ENCODE data around the gene DNM3. TPM values are rescaled to one million over a fixed set of nuclear protein-coding genes. Genes with fewer than 3 reads are reported as not detected.

The DNM3 gene
- total RNA-seq, 1 experiment from 2014 or later = 0.11 TPM

DNA sequence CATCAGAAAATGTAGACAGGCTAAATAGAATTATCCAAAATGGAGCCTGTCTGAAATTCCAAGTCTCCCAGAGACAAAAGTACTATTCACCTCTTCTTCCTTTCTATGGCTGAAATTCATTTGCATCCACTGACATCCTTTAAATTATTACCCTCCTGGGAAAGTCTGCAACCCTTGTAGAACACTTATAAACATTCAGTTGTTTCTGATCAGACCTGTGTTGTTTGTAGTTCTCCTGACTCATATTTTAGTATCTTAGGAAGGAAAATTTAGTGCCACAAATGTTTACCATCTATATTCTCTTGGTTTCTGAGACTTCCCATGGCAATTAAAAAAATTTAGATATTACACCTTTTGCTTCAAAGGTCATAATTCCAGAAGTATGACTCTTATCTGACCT is 509.6 kb downstream of the DNM3 start:
- Mint-ChIP-seq H3K27me3 (ENCODE audit: insufficient read depth, unreplicated experiment) (no peaks in the 10 kb centered on the region), H3K4me1 (ENCODE audit: low read depth, unreplicated experiment) (peaks cover 18% of the 10 kb centered on the region), H3K4me3 (ENCODE audit: unreplicated experiment) (no peak overlapping the region), H3K9me3 (ENCODE audit: unreplicated experiment) (peaks cover 36% of the 10 kb centered on the region), H3K27ac (ENCODE audit: unreplicated experiment) (no peak overlapping the region), H3K36me3 (ENCODE audit: insufficient read depth, unreplicated experiment) (no peaks in the 10 kb centered on the region)
- no peak for TF ChIP-seq CTCF (IDR thresholded peaks at IDR 0.05; ENCODE audit: insufficient read depth in 1 of 2, low read depth in 1 of 2, low read length in 1 of 2, severe bottlenecking in 1 of 2, unreplicated experiment in 1 of 2)
- POLR2A ChIA-PET = no interaction called here
- intact Hi-C loops (cut with micrococcal nuclease; ENCODE audit: unreplicated experiment) = no loop called here
- no TSS peak for BruUV-seq (replicated peaks)
- Histone ChIP-seq H3K27me3 (replicated peaks; ENCODE audit: control insufficient read depth, insufficient read depth, low read length) (no peaks in the 10 kb centered on the region), H3K4me3 (ENCODE audit: low read depth, low read length) (no peak overlapping the region), H3K9me3 (peaks cover 6% of the 10 kb centered on the region), H3K36me3 (ENCODE audit: control insufficient read depth, insufficient read depth, low read length) (no peaks in the 10 kb centered on the region), H3K4me1 (peaks cover 3% of the 10 kb centered on the region)
- CTCF ChIA-PET = no interaction called here
- no peak for DNase-seq

GRCh38 chr1:172351346-172351745 is 510.0 kb downstream of the DNM3 start:
- BruUV-seq (replicated peaks) = no TSS peak
- TF ChIP-seq CTCF (IDR thresholded peaks at IDR 0.05; ENCODE audit: insufficient read depth in 1 of 2, low read depth in 1 of 2, low read length in 1 of 2, severe bottlenecking in 1 of 2, unreplicated experiment in 1 of 2) = no peak
- Histone ChIP-seq H3K9me3 (peaks cover 6% of the 10 kb centered on the region), H3K4me1 (peaks cover 8% of the 10 kb centered on the region), H3K4me3 (ENCODE audit: low read depth, low read length) (no peak overlapping the region), H3K27me3 (replicated peaks; ENCODE audit: control insufficient read depth, insufficient read depth, low read length) (no peaks in the 10 kb centered on the region), H3K36me3 (ENCODE audit: control insufficient read depth, insufficient read depth, low read length) (no peaks in the 10 kb centered on the region)
- peaks cover 31% of the 10 kb centered on the region for H3K9me3 Mint-ChIP-seq (ENCODE audit: unreplicated experiment)
- H3K27me3 Mint-ChIP-seq (ENCODE audit: insufficient read depth, unreplicated experiment) = no peaks in the 10 kb centered on the region
- no peak for DNase-seq
- ChIA-PET CTCF (no interaction called here), POLR2A (no interaction called here)
- H3K4me1 Mint-ChIP-seq (ENCODE audit: low read depth, unreplicated experiment) = peaks cover 23% of the 10 kb centered on the region
- no peak overlapping the region for H3K27ac Mint-ChIP-seq (ENCODE audit: unreplicated experiment)
- no peaks in the 10 kb centered on the region for H3K36me3 Mint-ChIP-seq (ENCODE audit: insufficient read depth, unreplicated experiment)
- intact Hi-C loops (cut with micrococcal nuclease; ENCODE audit: unreplicated experiment) = no loop called here
- H3K4me3 Mint-ChIP-seq (ENCODE audit: unreplicated experiment) = no peak overlapping the region

- ChIA-PET POLR2A (no interaction called here), CTCF (no interaction called here)
- no peak for DNase-seq
- no peak for TF ChIP-seq CTCF (IDR thresholded peaks at IDR 0.05; ENCODE audit: insufficient read depth in 1 of 2, low read depth in 1 of 2, low read length in 1 of 2, severe bottlenecking in 1 of 2, unreplicated experiment in 1 of 2)
- peaks cover 6% of the 10 kb centered on the region for H3K9me3 ChIP-seq
- Mint-ChIP-seq H3K4me3 (ENCODE audit: unreplicated experiment) (no peak overlapping the region), H3K27ac (ENCODE audit: unreplicated experiment) (no peak overlapping the region), H3K36me3 (ENCODE audit: insufficient read depth, unreplicated experiment) (no peaks in the 10 kb centered on the region), H3K27me3 (ENCODE audit: insufficient read depth, unreplicated experiment) (no peaks in the 10 kb centered on the region), H3K4me1 (ENCODE audit: low read depth, unreplicated experiment) (peaks cover 27% of the 10 kb centered on the region), H3K9me3 (ENCODE audit: unreplicated experiment) (peaks cover 27% of the 10 kb centered on the region)
- peaks cover 12% of the 10 kb centered on the region for H3K4me1 ChIP-seq
- H3K36me3 ChIP-seq (ENCODE audit: control insufficient read depth, insufficient read depth, low read length) = no peaks in the 10 kb centered on the region
- intact Hi-C loops (cut with micrococcal nuclease; ENCODE audit: unreplicated experiment) = no loop called here
- no peak overlapping the region for H3K4me3 ChIP-seq (ENCODE audit: low read depth, low read length)
- BruUV-seq (replicated peaks) = no TSS peak
- no peaks in the 10 kb centered on the region for H3K27me3 ChIP-seq (replicated peaks; ENCODE audit: control insufficient read depth, insufficient read depth, low read length)
Measured at GRCh38 chr1:172351754-172352161, 510.5 kb downstream of the DNM3 start.

Measured in Caco-2 (cell line).